HepG2 (cell line): Measurements from ENCODE around the gene EFCAB11. TPM values are rescaled to one million over a fixed set of nuclear protein-coding genes. Genes with fewer than 3 reads are reported as not detected.

Experiments used
- ATF6 ChIP-seq: sonication (generic); formaldehyde crosslinking; conservative IDR thresholded peaks from 2 replicates; pipeline ENCODE4 v1.4.0; 2020; ENCODE audit warnings: missing genetic modification reagents
- HOMEZ ChIP-seq: IDR thresholded peaks from 2 replicates; pipeline ENCODE4 v1.6.1; 2016; ENCODE audit warnings: low read depth
- MATR3 ChIP-seq: sonication (generic); formaldehyde crosslinking; IDR thresholded peaks from 2 replicates; pipeline ENCODE4 v1.4.0; 2020; ENCODE audit warnings: missing genetic modification reagents
- PRMT3 ChIP-seq: sonication (generic); formaldehyde crosslinking; IDR thresholded peaks from 2 replicates; pipeline ENCODE4 v1.8.1; 2022; ENCODE audit warnings: low read depth, mild to moderate bottlenecking, moderate library complexity, missing genetic modification reagents, borderline replicate concordance
- TBX2 ChIP-seq: sonication (generic); formaldehyde crosslinking; IDR thresholded peaks from 2 replicates; pipeline ENCODE4 v1.5.0; 2020; ENCODE audit warnings: missing genetic modification reagents, mild to moderate bottlenecking, borderline replicate concordance
- TCF7 ChIP-seq: sonication (generic); IDR thresholded peaks from 2 replicates; pipeline ENCODE4 v1.6.1; 2016; ENCODE audit warnings: antibody characterized with exemption, low read depth
- TFDP1 ChIP-seq: IDR thresholded peaks from 2 replicates; pipeline ENCODE4 v1.6.1; 2016; ENCODE audit warnings: missing compliant biosample characterization, missing genetic modification reagents, borderline replicate concordance
- ZBTB38 ChIP-seq: sonication (generic); formaldehyde crosslinking; IDR thresholded peaks from 2 replicates; pipeline ENCODE4 v1.5.1; 2020; ENCODE audit warnings: mild to moderate bottlenecking, missing genetic modification reagents
- ZFP62 ChIP-seq: sonication (generic); formaldehyde crosslinking; IDR thresholded peaks from 2 replicates; pipeline ENCODE4 v1.4.0; 2020; ENCODE audit warnings: missing genetic modification reagents
- ZNF18 ChIP-seq: sonication (generic); formaldehyde crosslinking; IDR thresholded peaks from 2 replicates; pipeline ENCODE4 v1.8.0; 2022; ENCODE audit warnings: mild to moderate bottlenecking, missing genetic modification reagents; ENCODE audit not compliant: insufficient replicate concordance
- ZNF407 ChIP-seq: sonication (generic); formaldehyde crosslinking; IDR thresholded peaks from one replicate; pipeline ENCODE4 v1.5.1; 2020; ENCODE audit warnings: mild to moderate bottlenecking, missing genetic modification reagents; ENCODE audit errors: not compliant biosample characterization
- ZNF564 ChIP-seq: sonication (generic); formaldehyde crosslinking; IDR thresholded peaks from 2 replicates; pipeline ENCODE4 v1.8.1; 2023; ENCODE audit warnings: mild to moderate bottlenecking, missing genetic modification reagents
- polyA plus RNA-seq, 8 experiments: library from polyadenylated mRNA; depleted of rRNA in 3 of 8; stranded (reverse) in 7 of 8; unstranded in 1 of 8; fragments of >200 nt; fragmentation: Illumina TruSeq in 4 of 8; extraction: Trizol in 4 of 8; gene quantifications; 2 replicates each; pipeline versions ENCODE4 v1.2.1 to v1.2.3, GENCODE V29; 2011 to 2016; ENCODE audit warnings: low read depth in 4 of 8, missing spikeins in 1 of 8, mixed read lengths in 1 of 8; ENCODE audit not compliant: insufficient read depth in 1 of 8
- total RNA-seq, 5 experiments: library from RNA; depleted of rRNA; stranded (reverse); fragments of >200 nt; fragmentation: Illumina TruSeq; extraction: Trizol; gene quantifications; 2 replicates each; pipeline ENCODE4 v1.2.3, GENCODE V29; 2016; ENCODE audit warnings: low read depth in 1 of 5

EFCAB11 gene
- total and polyA plus RNA-seq, 2 of the 13 experiments (the other 11 are each of a cell fraction or from before 2014, with no cell fraction given) = 8.2 to 31.5 TPM

- TF ChIP-seq ATF6 (CRISPR knock-in tag) (no peak), ZBTB38 (peak; percentile 31; the same call in 1 of the 2 replicates), ZFP62 (no peak), TBX2 (CRISPR knock-in tag) (no peak), TFDP1 (CRISPR knock-in tag) (peak; percentile 91; the same call in 1 of the 2 replicates), MATR3 (CRISPR knock-in tag) (no peak), ZNF564 (no peak), ZNF407 (CRISPR knock-in tag) (peak; percentile 66), ZNF18 (CRISPR knock-in tag) (no peak), TCF7 (no peak), HOMEZ (CRISPR knock-in tag) (peak; percentile 88), PRMT3 (CRISPR knock-in tag) (no peak)
Measured at GRCh38 chr14:89954070-89955021, at the start of gene EFCAB11 (continued).
